Measurements from ENCODE around the gene OTOGL. TPM values are rescaled to one million over a fixed set of nuclear protein-coding genes. Genes with fewer than 3 reads are reported as not detected.
"Not testable (repeated sequence)": the region's sequence is repeated elsewhere in the genome, so short reads cannot be mapped to it uniquely, and the experiment has no call there.

OTOGL gene
- total RNA-seq, 1 donor from 2014 or later: not detected

DNA sequence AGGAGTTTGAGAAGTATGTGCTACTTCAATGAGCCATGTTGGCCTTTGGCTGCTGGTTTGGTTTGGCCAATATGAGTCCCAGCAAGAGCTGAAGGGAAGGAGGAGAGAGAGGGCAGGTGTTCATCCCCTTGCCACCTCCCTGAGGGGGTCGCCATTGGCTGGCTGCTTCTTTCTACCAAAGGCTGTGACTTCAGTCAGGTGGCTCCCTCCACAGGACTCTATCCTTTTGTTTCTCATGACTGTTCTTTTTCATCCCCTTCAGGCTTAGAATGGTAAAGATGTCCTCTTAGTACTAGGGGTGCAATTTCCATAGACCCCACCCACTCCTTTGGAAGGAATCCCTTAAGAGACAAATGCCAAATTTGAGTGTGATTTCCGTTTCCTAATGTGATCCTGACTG lies 31.2 kb upstream of the OTOGL start:
- Histone ChIP-seq H3K4me3 (no peak overlapping the region), H3K27ac (no peak overlapping the region), H3K27me3 (no peaks in the 10 kb centered on the region), H3K9me3 (no peaks in the 10 kb centered on the region), H3K4me1 (no peaks in the 10 kb centered on the region), H3K36me3 (no peaks in the 10 kb centered on the region)
- intact Hi-C loops (cut with DNase I): loop anchor here (5.0 kb wide), 1 partner anchor 49 kb away; no protein-coding TSS in a partner anchor
- TF ChIP-seq, protein P1, sequence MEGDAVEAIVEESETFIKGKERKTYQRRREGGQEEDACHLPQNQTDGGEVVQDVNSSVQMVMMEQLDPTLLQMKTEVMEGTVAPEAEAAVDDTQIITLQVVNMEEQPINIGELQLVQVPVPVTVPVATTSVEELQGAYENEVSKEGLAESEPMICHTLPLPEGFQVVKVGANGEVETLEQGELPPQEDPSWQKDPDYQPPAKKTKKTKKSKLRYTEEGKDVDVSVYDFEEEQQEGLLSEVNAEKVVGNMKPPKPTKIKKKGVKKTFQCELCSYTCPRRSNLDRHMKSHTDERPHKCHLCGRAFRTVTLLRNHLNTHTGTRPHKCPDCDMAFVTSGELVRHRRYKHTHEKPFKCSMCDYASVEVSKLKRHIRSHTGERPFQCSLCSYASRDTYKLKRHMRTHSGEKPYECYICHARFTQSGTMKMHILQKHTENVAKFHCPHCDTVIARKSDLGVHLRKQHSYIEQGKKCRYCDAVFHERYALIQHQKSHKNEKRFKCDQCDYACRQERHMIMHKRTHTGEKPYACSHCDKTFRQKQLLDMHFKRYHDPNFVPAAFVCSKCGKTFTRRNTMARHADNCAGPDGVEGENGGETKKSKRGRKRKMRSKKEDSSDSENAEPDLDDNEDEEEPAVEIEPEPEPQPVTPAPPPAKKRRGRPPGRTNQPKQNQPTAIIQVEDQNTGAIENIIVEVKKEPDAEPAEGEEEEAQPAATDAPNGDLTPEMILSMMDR (IDR thresholded peaks at IDR 0.05): no peak
- no peak for DNase-seq (ENCODE audit: low spot score in 2 of 2)

DNA sequence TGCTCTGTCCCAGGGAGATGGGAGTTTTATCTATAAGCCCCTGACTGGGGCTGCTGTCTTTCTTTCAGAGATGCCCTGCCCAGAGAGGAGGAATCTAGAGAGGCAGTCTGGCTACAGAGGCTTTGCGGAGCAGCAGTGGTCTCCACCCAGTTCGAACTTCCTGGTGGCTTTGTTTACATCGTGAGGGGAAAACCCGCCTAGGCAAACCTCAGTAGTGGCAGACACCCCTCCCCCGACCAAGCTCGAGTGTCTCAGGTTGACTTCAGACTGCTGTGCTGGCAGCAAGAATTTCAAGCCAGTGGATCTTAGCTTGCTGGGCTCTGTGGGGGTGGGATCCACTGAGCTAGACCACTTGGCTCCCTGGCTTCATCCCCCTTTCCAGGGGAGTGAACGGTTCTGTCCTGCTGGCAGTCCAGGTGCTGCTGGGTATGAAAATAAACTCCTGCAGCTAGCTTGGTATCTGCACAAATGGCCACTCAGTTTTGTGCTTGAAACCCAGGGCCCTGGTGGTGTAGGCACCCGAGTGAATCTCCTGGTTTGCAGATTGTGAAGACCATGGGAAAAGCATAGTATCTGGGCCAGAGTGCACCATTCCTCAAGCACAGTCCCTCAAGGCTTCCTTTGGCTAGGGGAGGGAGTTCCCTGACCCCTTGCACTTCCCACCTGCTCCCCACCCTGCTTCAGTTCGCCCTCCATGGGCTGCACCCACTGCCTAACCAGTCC lies 15.3 kb upstream of the OTOGL start:
- H3K4me3 ChIP-seq; H3K9me3 ChIP-seq; H3K36me3 ChIP-seq; H3K27ac ChIP-seq; DNase-seq (ENCODE audit: low spot score in 2 of 2); H3K4me1 ChIP-seq; intact Hi-C loops (cut with DNase I); H3K27me3 ChIP-seq: not testable (repeated sequence)

DNA sequence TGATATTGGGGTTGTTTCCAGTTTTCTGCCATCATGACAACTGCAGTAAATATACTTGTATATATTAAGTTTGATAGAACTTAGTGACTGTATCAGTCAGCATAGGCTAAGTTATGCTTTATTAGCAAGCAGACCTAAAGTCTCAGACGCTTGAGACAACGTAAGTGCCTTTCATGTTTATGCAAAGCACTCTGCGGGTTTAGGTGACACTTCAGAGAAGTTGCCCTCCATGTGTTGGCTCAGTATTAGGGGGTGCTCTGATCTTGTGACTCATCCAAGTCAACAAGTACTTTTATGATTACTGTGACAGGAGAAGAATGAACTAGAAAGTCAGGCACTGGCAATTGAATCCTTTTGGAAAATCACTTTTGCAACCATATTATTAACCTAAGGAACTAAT lies 13.3 kb upstream of the OTOGL start:
- intact Hi-C loops (cut with DNase I): no loop called here
- Histone ChIP-seq H3K36me3 (no peaks in the 10 kb centered on the region), H3K4me1 (no peaks in the 10 kb centered on the region), H3K4me3 (no peak overlapping the region), H3K9me3 (no peaks in the 10 kb centered on the region), H3K27ac (no peak overlapping the region), H3K27me3 (no peaks in the 10 kb centered on the region)
- no peak for DNase-seq (ENCODE audit: low spot score in 2 of 2)
- TF ChIP-seq, protein P1 (IDR thresholded peaks at IDR 0.05): no peak

DNA sequence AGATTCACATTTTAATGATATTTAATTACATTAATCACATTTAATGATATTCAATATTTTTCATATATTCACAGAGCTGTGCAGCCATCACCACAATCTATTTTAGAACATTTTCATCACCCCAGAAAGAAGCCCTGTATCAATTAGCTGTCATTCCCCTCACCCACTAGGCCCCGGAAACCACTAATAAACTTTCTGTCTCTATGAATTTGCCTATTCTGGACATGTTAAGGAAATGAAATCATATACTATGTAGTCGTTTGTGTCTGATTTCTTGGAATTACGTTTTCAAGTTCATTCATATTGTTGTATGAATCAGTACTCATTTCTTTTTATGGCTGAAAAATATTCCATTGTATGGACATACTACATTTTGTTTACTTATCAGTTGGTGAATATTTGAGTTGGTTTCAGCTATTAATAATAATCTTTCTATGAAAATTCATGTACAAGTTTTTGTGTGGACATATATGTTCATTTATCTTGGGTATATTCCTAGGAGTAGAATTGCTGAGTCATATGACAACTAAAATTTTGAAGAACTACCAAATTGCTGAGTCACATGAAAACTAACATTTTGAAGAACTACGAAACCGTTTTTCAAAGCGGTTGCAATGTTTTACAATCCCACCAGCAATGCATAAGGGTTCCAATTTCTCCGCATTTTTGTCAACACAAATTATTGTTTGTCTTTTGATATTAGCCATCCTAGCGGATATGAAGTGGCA lies 11.7 kb upstream of the OTOGL start:
- TF ChIP-seq, protein P1 (IDR thresholded peaks at IDR 0.05): no peak

DNA sequence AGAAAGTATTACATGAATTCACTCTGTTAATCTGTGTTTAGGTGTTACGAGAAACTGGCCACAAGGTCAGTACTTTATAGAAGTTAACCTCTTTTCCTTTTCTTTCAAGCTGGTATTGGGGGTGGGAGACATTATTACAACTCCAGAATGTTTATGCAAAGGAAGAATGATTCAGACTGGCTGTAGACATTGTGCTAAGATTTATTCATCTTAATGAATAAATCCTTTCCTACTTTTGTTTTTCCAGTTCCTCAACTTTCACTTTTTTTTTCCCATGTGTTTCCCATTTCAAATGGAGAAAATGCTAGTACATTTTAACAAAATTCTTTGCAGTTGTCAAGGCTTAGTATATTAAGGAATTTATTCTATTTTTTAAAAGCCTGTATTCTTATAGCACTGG lies 1.3 kb downstream of the OTOGL start:
- Histone ChIP-seq H3K4me1 (peaks cover 0 to 3% of the 10 kb centered on the region in 2 donors), H3K27me3 (no peaks in the 10 kb centered on the region), H3K9me3 (no peaks in the 10 kb centered on the region), H3K36me3 (no peaks in the 10 kb centered on the region), H3K4me3 (no peak overlapping the region), H3K27ac (no peak overlapping the region)
- no peak for DNase-seq (ENCODE audit: low spot score in 2 of 2)
- intact Hi-C loops (cut with DNase I): no loop called here
- TF ChIP-seq, protein P1 (IDR thresholded peaks at IDR 0.05): no peak

More for the DNA sequence above, 11.7 kb upstream of the OTOGL start:
- Histone ChIP-seq H3K36me3 (no peaks in the 10 kb centered on the region), H3K9me3 (no peaks in the 10 kb centered on the region), H3K4me1 (no peaks in the 10 kb centered on the region), H3K27me3 (no peaks in the 10 kb centered on the region), H3K4me3 (no peak overlapping the region), H3K27ac (no peak overlapping the region)
- no peak for DNase-seq (ENCODE audit: low spot score in 2 of 2)
- intact Hi-C loops (cut with DNase I): no loop called here

DNA sequence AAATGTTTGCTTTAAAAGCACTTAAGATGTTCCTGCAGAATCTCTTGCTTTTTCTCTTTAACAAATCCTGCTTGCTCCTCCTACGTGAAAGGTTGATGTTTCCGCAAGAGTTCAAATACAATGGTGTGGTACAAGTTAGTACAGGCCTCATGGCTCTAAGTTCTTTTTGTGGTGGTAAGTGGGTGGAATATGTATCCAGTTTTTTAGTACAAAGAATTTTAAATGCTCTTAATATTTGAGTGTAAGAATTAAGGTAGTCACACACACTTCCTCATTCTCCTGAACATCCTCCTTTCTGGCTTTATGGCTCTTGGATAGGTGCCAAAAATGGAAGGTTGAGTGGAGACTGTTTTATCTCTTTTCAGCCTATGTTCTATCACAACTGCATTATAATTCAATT lies 1.8 kb downstream of the OTOGL start:
- no peak for DNase-seq (ENCODE audit: low spot score in 2 of 2)
- Histone ChIP-seq H3K4me3 (no peak overlapping the region), H3K27ac (no peak overlapping the region), H3K27me3 (no peaks in the 10 kb centered on the region), H3K36me3 (no peaks in the 10 kb centered on the region), H3K9me3 (no peaks in the 10 kb centered on the region), H3K4me1 (peaks cover 0 to 3% of the 10 kb centered on the region in 2 donors)
- intact Hi-C loops (cut with DNase I): no loop called here
- TF ChIP-seq, protein P1 (IDR thresholded peaks at IDR 0.05): no peak
